Left forelimb (tissue), 1 donor: ENCODE results near the gene XIRP1.
"Not testable (repeated sequence)": the region's sequence is repeated elsewhere in the genome, so short reads cannot be mapped to it uniquely, and the experiment has no call there.

Experiments used
- DNase-seq: peaks from one replicate; pipeline ENCODE4 v3.0.0-alpha.2; 2018; ENCODE audit warnings: low spot score

The XIRP1 gene

GRCh38 chr3:39185326-39185958, 7.0 kb downstream of the XIRP1 start:
- DNase-seq, result no peak

- no peak for DNase-seq
Observed at GRCh38 chr3:39184968-39185285, 7.5 kb downstream of the XIRP1 start.

- DNase-seq, result no peak
Observed at GRCh38 chr3:39184081-39184967, 8.1 kb downstream of the XIRP1 start.

- DNase-seq, result no peak
Observed at GRCh38 chr3:39183211-39184080, 8.9 kb downstream of the XIRP1 start.

GRCh38 chr3:39181408-39182335, 10.7 kb downstream of the XIRP1 start:
- DNase-seq, result no peak

- peak; percentile 87 for DNase-seq
Observed at GRCh38 chr3:39180546-39181346, 11.6 kb downstream of the XIRP1 start.

GRCh38 chr3:39180183-39180545, 12.2 kb downstream of the XIRP1 start:
- DNase-seq, result no peak

- no peak for DNase-seq
Observed at GRCh38 chr3:39178553-39178952, 13.8 kb downstream of the XIRP1 start.

GRCh38 chr3:39177708-39178332, 14.6 kb downstream of the XIRP1 start:
- peak; percentile 93 for DNase-seq

GRCh38 chr3:39176025-39176714, 16.2 kb downstream of the XIRP1 start:
- DNase-seq, result no peak

- no peak for DNase-seq
Observed at GRCh38 chr3:39173318-39174125, 18.9 kb downstream of the XIRP1 start.

- DNase-seq, result no peak
Observed at GRCh38 chr3:39171860-39172259, 20.5 kb downstream of the XIRP1 start.

- not testable (repeated sequence) for DNase-seq
Observed at GRCh38 chr3:39170877-39171276, 21.5 kb downstream of the XIRP1 start.

- DNase-seq, result no peak
Observed at GRCh38 chr3:39170461-39170860, 21.9 kb downstream of the XIRP1 start.

- no peak for DNase-seq
Observed at GRCh38 chr3:39169712-39170111, 22.7 kb downstream of the XIRP1 start.

- no peak for DNase-seq
Observed at GRCh38 chr3:39168156-39168780, 24.1 kb downstream of the XIRP1 start.

GRCh38 chr3:39166932-39167532, 25.4 kb downstream of the XIRP1 start:
- no peak for DNase-seq
